Mesenchymal stem cell (in vitro differentiated cells and primary cell): ENCODE data around the gene TCP11.

ENCODE experiments used
- DNase-seq: peaks from one replicate; pipeline ENCODE4 v3.0.0-alpha.2; 2013
- H2AFZ ChIP-seq: one replicate; pipeline ENCODE4 v1.6.1; 2013; ENCODE audit warnings: low read depth, mild to moderate bottlenecking, control low read depth, inconsistent platforms, low read length, moderate library complexity
- H2AK5ac ChIP-seq: 2 replicates; pipeline ENCODE4 v1.6.1; 2013; ENCODE audit warnings: low read length, moderate library complexity, mild to moderate bottlenecking, inconsistent platforms; ENCODE audit not compliant: severe bottlenecking
- H2BK120ac ChIP-seq: one replicate; pipeline ENCODE4 v1.6.1; 2013; ENCODE audit warnings: low read depth, mild to moderate bottlenecking, inconsistent platforms, low read length, moderate library complexity
- H2BK12ac ChIP-seq, 2 experiments: one replicate each; pipeline ENCODE4 v1.6.1; 2013; ENCODE audit warnings: inconsistent platforms in 2 of 2, low read length in 2 of 2, mild to moderate bottlenecking in 2 of 2, moderate library complexity in 2 of 2, control low read depth in 1 of 2
- H2BK15ac ChIP-seq: one replicate; pipeline ENCODE4 v1.6.1; 2013; ENCODE audit warnings: mild to moderate bottlenecking, low read depth, inconsistent platforms; ENCODE audit not compliant: poor library complexity, severe bottlenecking
- H2BK5ac ChIP-seq: 2 replicates; pipeline ENCODE4 v1.6.1; 2013; ENCODE audit warnings: low read depth, mild to moderate bottlenecking, low read length, control low read depth, inconsistent platforms; ENCODE audit not compliant: poor library complexity, severe bottlenecking
- H3K14ac ChIP-seq, 2 experiments: one replicate each; pipeline ENCODE4 v1.6.1; 2013; ENCODE audit warnings: inconsistent platforms in 2 of 2, low read length in 2 of 2, control low read depth in 1 of 2, mild to moderate bottlenecking in 1 of 2, moderate library complexity in 1 of 2
- H3K18ac ChIP-seq, 2 experiments: one replicate each; pipeline ENCODE4 v1.6.1; 2013; ENCODE audit warnings: inconsistent platforms in 2 of 2, low read length in 2 of 2, control low read depth in 1 of 2, low read depth in 1 of 2, mild to moderate bottlenecking in 1 of 2
- H3K23ac ChIP-seq, 2 experiments: one replicate each; pipeline ENCODE4 v1.6.1; 2013; ENCODE audit warnings: inconsistent platforms in 2 of 2, low read length in 2 of 2, mild to moderate bottlenecking in 2 of 2, moderate library complexity in 2 of 2, control low read depth in 1 of 2
- H3K27ac ChIP-seq: 2 replicates; pipeline ENCODE4 v1.5.1; 2013; ENCODE audit warnings: mild to moderate bottlenecking, moderate library complexity, low read length, control low read depth, inconsistent platforms; ENCODE audit not compliant: poor library complexity, severe bottlenecking
- H3K27me3 ChIP-seq, 2 experiments: 2 replicates each; pipeline versions ENCODE4 v1.6.1 to v1.7.0; 2013; ENCODE audit warnings: low read length in 2 of 2, mild to moderate bottlenecking in 2 of 2, moderate library complexity in 2 of 2, control low read depth in 1 of 2, inconsistent platforms in 1 of 2; ENCODE audit not compliant: control insufficient read depth in 1 of 2, insufficient read depth in 1 of 2
- H3K36me3 ChIP-seq, 2 experiments: 2 replicates each; pipeline versions ENCODE4 v1.6.1 to v1.7.0; 2013; ENCODE audit warnings: low read length in 2 of 2, control low read depth in 1 of 2, inconsistent platforms in 1 of 2, low read depth in 1 of 2, mild to moderate bottlenecking in 1 of 2; ENCODE audit not compliant: insufficient read depth in 2 of 2, control insufficient read depth in 1 of 2
- H3K4ac ChIP-seq, 2 experiments: one replicate each; pipeline ENCODE4 v1.6.1; 2013; ENCODE audit warnings: inconsistent platforms in 2 of 2, low read length in 2 of 2, mild to moderate bottlenecking in 2 of 2, moderate library complexity in 2 of 2, control low read depth in 1 of 2, low read depth in 1 of 2
- H3K4me1 ChIP-seq: 2 replicates; pipeline ENCODE4 v1.6.1; 2013; ENCODE audit warnings: low read depth, low read length, control low read depth; ENCODE audit not compliant: control insufficient read depth, insufficient read depth
- H3K4me2 ChIP-seq: 2 replicates; pipeline ENCODE4 v1.6.1; 2013; ENCODE audit warnings: low read length, mild to moderate bottlenecking, inconsistent platforms; ENCODE audit not compliant: poor library complexity, severe bottlenecking
- H3K4me3 ChIP-seq, 2 experiments: 2 replicates each; pipeline versions ENCODE4 v1.5.1 to v1.7.0; 2013; ENCODE audit warnings: low read length in 2 of 2, mild to moderate bottlenecking in 2 of 2, control low read depth in 1 of 2, low read depth in 1 of 2; ENCODE audit not compliant: insufficient read depth in 1 of 2
- H3K79me1 ChIP-seq: replicated peaks from 2 replicates; pipeline ENCODE4 v1.6.1; 2013; ENCODE audit warnings: mild to moderate bottlenecking, control low read depth, low read length, inconsistent platforms; ENCODE audit not compliant: poor library complexity, severe bottlenecking
- H3K9ac ChIP-seq: 2 replicates; pipeline ENCODE4 v1.7.0; 2013; ENCODE audit warnings: mild to moderate bottlenecking, low read length, moderate library complexity
- H3K9me3 ChIP-seq: 2 replicates; pipeline ENCODE4 v1.7.0; 2013; ENCODE audit warnings: mild to moderate bottlenecking, low read length; ENCODE audit not compliant: control insufficient read depth
- H4K8ac ChIP-seq: one replicate; pipeline ENCODE4 v1.6.1; 2013; ENCODE audit warnings: inconsistent platforms, mild to moderate bottlenecking, low read length, moderate library complexity
- H4K91ac ChIP-seq: one replicate; pipeline ENCODE4 v1.6.1; 2013; ENCODE audit warnings: mild to moderate bottlenecking, low read length, inconsistent platforms
- WGBS: methylation state at CpG from one replicate; pipeline ENCODE4 v1.1.7; 2013; ENCODE audit warnings: mixed read lengths; 5-methylcytosine and 5-hydroxymethylcytosine counted together

The TCP11 gene

GRCh38 chr6:35183281-35183680 lies 42.1 kb upstream of the TCP11 start:
- no peak overlapping the region for H3K14ac ChIP-seq
- no peaks in the 10 kb centered on the region for H3K9me3 ChIP-seq
- H3K27ac ChIP-seq, result no peak overlapping the region
- DNase-seq, result no peak
- H3K4me1 ChIP-seq, result peaks cover 19% of the 10 kb centered on the region
- H3K18ac ChIP-seq, result no peak overlapping the region
- H3K4me2 ChIP-seq, result no peak overlapping the region
- H2BK15ac ChIP-seq, result no peak overlapping the region
- H3K27me3 ChIP-seq, result no peaks in the 10 kb centered on the region
- H4K8ac ChIP-seq, result no peak overlapping the region
- no peak overlapping the region for H2BK120ac ChIP-seq
- WGBS, result 100% methylated on average over 2 of the region's 2 CpGs
- no peak overlapping the region for H3K4me3 ChIP-seq
- no peak overlapping the region for H3K4ac ChIP-seq
- H2BK5ac ChIP-seq, result no peak overlapping the region
- H2AFZ ChIP-seq, result no peak overlapping the region
- H3K36me3 ChIP-seq, result no peaks in the 10 kb centered on the region
- H2AK5ac ChIP-seq, result peak overlapping the region; percentile 16
- H3K23ac ChIP-seq, result no peak overlapping the region
- H3K79me1 ChIP-seq, result no peaks in the 10 kb centered on the region
- H3K9ac ChIP-seq, result no peak overlapping the region
- no peak overlapping the region for H4K91ac ChIP-seq
- H2BK12ac ChIP-seq, result peak overlapping the region; percentile 23 to 79

GRCh38 chr6:35181933-35182612 lies 40.9 kb upstream of the TCP11 start:
- H3K79me1 ChIP-seq, result no peaks in the 10 kb centered on the region
- no peak overlapping the region for H2BK5ac ChIP-seq
- H3K14ac ChIP-seq, result no peak overlapping the region
- WGBS, result 24% methylated on average over 47 of the region's 55 CpGs
- H3K27ac ChIP-seq, result peak overlapping the region; percentile 48
- no peaks in the 10 kb centered on the region for H3K9me3 ChIP-seq
- H2BK120ac ChIP-seq, result peak overlapping the region; percentile 66
- DNase-seq, result peak; percentile 83
- no peaks in the 10 kb centered on the region for H3K27me3 ChIP-seq
- no peak overlapping the region for H2AFZ ChIP-seq
- peak overlapping the region; percentile 85 for H4K8ac ChIP-seq
- H3K4ac ChIP-seq, result peak overlapping the region; percentile 19 to 49
- peak overlapping the region; percentile 74 for H2BK15ac ChIP-seq
- H2BK12ac ChIP-seq, result peak overlapping the region; percentile 46 to 96
- peaks cover 19% of the 10 kb centered on the region for H3K4me1 ChIP-seq
- H2AK5ac ChIP-seq, result no peak overlapping the region
- no peaks in the 10 kb centered on the region for H3K36me3 ChIP-seq
- H3K4me2 ChIP-seq, result peak overlapping the region; percentile 40
- H3K18ac ChIP-seq, result peak overlapping the region; percentile 86 to 90
- H3K9ac ChIP-seq, result peak overlapping the region; percentile 58
- peak overlapping the region; percentile 77 for H4K91ac ChIP-seq
- peak overlapping the region in 1 of 2 experiments; percentile 18 for H3K4me3 ChIP-seq
- no peak overlapping the region for H3K23ac ChIP-seq

DNA sequence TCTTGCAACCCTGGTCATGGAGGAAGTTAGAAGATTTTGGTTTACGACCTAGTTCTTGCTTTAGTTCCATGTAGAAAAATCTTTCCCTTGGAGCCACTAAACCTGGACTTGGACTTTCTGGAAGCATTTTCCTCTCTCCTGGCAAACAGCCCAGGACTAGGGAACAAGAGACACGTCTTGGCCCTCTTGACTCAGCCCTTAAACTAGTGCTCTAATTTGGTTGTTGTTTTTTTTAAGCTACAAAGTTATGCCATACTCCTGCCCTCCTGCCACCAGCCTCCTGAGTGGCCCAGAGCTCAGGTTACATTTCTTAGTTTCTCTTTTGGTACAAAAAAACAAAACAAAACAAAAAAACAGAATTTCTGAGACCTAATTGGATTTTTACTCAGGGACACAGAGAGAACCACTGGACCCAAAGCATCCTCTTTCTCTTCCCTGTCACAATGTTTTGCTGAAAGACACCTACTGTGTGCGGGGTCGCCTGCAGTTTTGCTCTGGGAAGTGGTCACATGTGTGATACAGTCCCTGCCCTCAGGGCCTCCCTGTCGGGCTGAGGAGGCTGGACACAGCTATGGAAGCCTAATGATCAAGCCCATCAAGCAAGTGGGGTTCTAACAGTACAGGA lies 40.3 kb upstream of the TCP11 start:
- Histone ChIP-seq H3K9me3 (no peaks in the 10 kb centered on the region), H2BK5ac (no peak overlapping the region), H2AFZ (no peak overlapping the region)

DNA sequence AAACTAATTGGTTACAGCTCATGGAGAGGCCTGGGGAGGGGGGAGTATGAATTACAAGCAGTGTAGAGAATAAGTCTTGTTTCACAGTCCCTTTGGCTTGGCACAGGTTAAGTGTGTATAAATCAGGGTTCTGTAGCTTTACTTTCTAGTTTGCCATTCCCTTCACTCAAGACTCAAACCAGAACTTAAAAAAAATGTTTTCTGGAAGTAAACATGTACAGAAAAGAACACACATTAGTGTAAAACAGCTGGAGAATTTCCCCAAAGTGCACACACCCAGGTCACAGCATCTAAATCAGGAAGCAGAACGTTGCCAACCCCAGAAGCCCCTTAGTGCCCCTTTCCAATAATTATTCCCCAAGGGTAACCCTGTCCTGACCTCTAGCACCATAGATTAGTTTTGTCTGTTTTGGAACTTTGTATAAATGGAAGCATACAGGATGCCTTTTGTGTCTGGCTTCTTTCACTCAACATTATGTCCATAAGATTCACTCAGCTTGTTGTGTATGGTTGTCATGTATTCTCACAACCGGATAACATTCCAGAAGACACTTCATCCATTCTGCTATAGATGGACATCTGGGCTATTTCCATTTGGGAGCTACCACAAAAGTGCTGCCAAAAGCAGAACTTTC lies 38.9 kb upstream of the TCP11 start:
- peak overlapping the region; percentile 36 for H4K91ac ChIP-seq
- H2AFZ ChIP-seq, result no peak overlapping the region
- no peak overlapping the region for H3K4me3 ChIP-seq
- peak; percentile 34 for DNase-seq
- no peak overlapping the region for H3K4me2 ChIP-seq
- peak overlapping the region; percentile 85 for H4K8ac ChIP-seq
- peak overlapping the region; percentile 49 to 83 for H3K18ac ChIP-seq
- H3K4ac ChIP-seq, result peak overlapping the region in 1 of 2 experiments; percentile 73
- no peak overlapping the region for H3K23ac ChIP-seq
- H2BK12ac ChIP-seq, result peak overlapping the region; percentile 74 to 92
- no peak overlapping the region for H2AK5ac ChIP-seq
- no peaks in the 10 kb centered on the region for H3K79me1 ChIP-seq
- H2BK120ac ChIP-seq, result no peak overlapping the region
- H3K4me1 ChIP-seq, result peaks cover 8% of the 10 kb centered on the region
- no peaks in the 10 kb centered on the region for H3K27me3 ChIP-seq
- no peak overlapping the region for H3K9ac ChIP-seq
- WGBS, result 43% methylated on average over 1 of the region's 2 CpGs
- no peaks in the 10 kb centered on the region for H3K9me3 ChIP-seq
- H3K27ac ChIP-seq, result no peak overlapping the region
- H3K36me3 ChIP-seq, result no peaks in the 10 kb centered on the region
- no peak overlapping the region for H3K14ac ChIP-seq
- no peak overlapping the region for H2BK5ac ChIP-seq
- H2BK15ac ChIP-seq, result no peak overlapping the region

More for the DNA sequence above, 40.3 kb upstream of the TCP11 start:
- Histone ChIP-seq H2AK5ac (no peak overlapping the region), H3K4me1 (peaks cover 19% of the 10 kb centered on the region), H2BK12ac (peak overlapping the region; percentile 46 to 96), H3K4me2 (no peak overlapping the region), H3K79me1 (no peaks in the 10 kb centered on the region), H3K36me3 (no peaks in the 10 kb centered on the region), H2BK120ac (peak overlapping the region; percentile 66), H4K91ac (peak overlapping the region; percentile 77), H3K18ac (peak overlapping the region; percentile 82 to 86), H3K9ac (peak overlapping the region; percentile 58), H3K14ac (no peak overlapping the region), H2BK15ac (peak overlapping the region; percentile 2), H3K27me3 (no peaks in the 10 kb centered on the region), H3K4me3 (peak overlapping the region in 1 of 2 experiments; percentile 14), H3K27ac (peak overlapping the region; percentile 48), H3K23ac (no peak overlapping the region), H3K4ac (peak overlapping the region; percentile 19 to 49), H4K8ac (peak overlapping the region; percentile 5)
- 70% methylated on average over 5 of the region's 5 CpGs for WGBS
- DNase-seq, result peak; percentile 72
